Lower leg skin (tissue), 4 donors: ENCODE results near the gene FNIP1. TPM values are rescaled to one million over a fixed set of nuclear protein-coding genes. Genes with fewer than 3 reads are reported as not detected.
A peak's percentile ranks its signal among the peaks of the same experiment; 100 is the strongest.

Experiments used
- DNase-seq, 2 donors: peaks; one replicate each; pipeline ENCODE4 v3.0.0-alpha.2; 2019; ENCODE audit warnings: low spot score in 2 of 2
- H3K4me3 ChIP-seq: fragments of 200-600 bp; sonication (generic); 2 replicates; pipeline ENCODE4 v1.5.1; 2017; ENCODE audit warnings: mild to moderate bottlenecking, low read depth; ENCODE audit not compliant: poor library complexity, severe bottlenecking
- POLR2A ChIP-seq, 2 donors: fragments of 450-650 bp; IDR thresholded peaks; one replicate each; pipeline ENCODE4 v1.6.1; 2016 to 2017; ENCODE audit warnings: antibody characterized with exemption in 2 of 2, mild to moderate bottlenecking in 1 of 2, moderate library complexity in 1 of 2
- WGBS, 2 donors: methylation state at CpG; one replicate each; pipeline ENCODE4 v1.1.5; 2018; 5-methylcytosine and 5-hydroxymethylcytosine counted together
- intact Hi-C: fragments of 100-400 bp; cut with DNase I; formaldehyde crosslinking; loops from one replicate; pipeline ENCODE4 v1.15.0; 2023; ENCODE audit warnings: low total_unique reads
- total RNA-seq, 4 donors: library from RNA; depleted of rRNA; stranded (reverse); fragments of >200 nt; gene quantifications; one replicate each; pipeline ENCODE4 v1.1.0, GENCODE V29; 2016
- TF ChIP-seq, protein P1 (sequence below), 3 donors: fragments of 450-650 bp; IDR thresholded peaks; one replicate each; pipeline ENCODE4 v1.5.1; 2016; ENCODE audit warnings: antibody characterized with exemption in 3 of 3, mild to moderate bottlenecking in 3 of 3, moderate library complexity in 2 of 3

FNIP1 gene
- total RNA-seq, 4 donors from 2014 or later = 31.3 to 48.1 (median 36.2) TPM

DNA sequence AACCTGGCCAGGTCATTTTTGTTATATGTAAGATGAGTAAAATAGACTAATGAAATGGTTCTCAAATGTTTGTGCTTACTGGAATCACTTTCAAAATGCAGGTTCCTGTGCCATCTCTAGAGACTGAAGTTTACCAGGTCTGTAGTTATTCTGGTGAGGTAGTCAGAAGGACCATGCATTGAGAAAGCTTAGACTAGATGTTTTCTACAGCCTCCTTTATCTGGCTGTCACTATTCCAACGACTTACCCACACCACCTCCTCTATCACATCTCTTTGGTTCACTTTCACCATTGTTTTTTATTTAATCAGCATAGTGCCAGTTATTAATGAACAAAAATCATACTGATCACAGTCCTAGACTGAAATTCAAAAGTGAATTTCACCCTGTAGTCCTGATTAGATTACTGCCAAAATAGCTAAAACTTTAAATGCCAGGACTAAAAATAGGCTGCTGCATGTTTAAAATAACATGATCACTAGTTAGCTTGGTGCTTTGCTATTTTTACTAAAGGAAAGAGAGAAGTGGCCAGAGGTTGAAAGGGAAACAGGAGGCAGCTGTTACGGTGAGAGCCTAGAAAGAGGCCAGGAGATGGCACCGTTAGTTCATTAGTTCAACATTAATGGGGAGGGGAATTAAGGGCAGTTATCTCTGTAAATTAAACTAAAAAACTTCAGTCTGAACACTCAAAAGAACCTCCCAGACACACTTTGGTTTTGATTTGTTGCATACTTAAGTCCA lies 13.9 kb upstream of the FNIP1 start:
- WGBS, 2 donors = 24 to 28% methylated on average over 3 of the region's 3 CpGs
- intact Hi-C loops = no loop called here
- no peak for DNase-seq
- TF ChIP-seq POLR2A (IDR thresholded peaks at IDR 0.05) = no peak
- TF ChIP-seq, protein P1, sequence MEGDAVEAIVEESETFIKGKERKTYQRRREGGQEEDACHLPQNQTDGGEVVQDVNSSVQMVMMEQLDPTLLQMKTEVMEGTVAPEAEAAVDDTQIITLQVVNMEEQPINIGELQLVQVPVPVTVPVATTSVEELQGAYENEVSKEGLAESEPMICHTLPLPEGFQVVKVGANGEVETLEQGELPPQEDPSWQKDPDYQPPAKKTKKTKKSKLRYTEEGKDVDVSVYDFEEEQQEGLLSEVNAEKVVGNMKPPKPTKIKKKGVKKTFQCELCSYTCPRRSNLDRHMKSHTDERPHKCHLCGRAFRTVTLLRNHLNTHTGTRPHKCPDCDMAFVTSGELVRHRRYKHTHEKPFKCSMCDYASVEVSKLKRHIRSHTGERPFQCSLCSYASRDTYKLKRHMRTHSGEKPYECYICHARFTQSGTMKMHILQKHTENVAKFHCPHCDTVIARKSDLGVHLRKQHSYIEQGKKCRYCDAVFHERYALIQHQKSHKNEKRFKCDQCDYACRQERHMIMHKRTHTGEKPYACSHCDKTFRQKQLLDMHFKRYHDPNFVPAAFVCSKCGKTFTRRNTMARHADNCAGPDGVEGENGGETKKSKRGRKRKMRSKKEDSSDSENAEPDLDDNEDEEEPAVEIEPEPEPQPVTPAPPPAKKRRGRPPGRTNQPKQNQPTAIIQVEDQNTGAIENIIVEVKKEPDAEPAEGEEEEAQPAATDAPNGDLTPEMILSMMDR (IDR thresholded peaks at IDR 0.05) = no peak
- H3K4me3 ChIP-seq = no peak overlapping the region

DNA sequence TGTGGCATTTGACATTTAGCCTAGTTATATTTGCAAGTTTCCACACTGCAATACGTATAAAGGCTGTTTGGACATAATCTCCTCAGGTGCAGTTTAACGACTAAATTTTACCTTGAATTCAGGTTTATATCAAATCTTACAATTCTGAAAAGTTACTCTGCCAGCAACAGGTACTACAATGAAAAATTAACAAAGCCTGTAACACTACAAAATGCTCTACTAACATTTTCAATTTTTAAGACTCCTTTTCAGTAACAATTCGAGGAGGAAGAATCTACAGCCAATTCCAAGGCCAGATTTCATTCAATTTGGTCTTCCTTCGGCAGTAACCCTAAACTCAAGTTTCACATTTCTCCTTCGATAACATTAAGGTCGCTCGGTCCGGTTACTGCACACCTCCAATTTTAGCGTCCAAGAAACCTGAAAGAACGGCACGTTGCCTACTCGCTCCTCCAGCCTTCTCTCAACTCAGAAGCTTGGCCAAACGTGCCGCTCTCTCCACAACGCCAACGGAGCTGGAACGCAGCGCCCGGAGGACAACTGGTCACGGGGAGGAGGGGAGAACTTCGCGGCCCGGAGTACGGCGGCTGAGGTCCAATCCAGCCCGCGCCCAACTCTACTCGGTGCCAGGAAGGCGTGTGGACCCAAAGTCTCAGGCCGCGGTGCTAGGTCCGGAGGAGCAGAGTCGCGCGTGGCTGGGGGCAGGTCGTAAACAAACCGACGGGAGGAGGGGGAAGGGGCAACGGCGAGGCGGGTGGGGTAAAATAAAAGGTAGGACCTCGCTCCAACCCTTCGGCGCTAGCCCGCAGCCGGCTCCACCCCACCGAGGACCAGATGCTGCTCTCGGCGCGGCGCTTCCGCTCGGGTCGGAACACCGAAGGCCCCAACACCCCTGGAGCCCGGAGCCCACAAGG lies 681 bp downstream of the FNIP1 start:
- TF ChIP-seq, protein P1 (IDR thresholded peaks at IDR 0.05) = no peak
- no peak for TF ChIP-seq POLR2A (IDR thresholded peaks at IDR 0.05)
- 1% methylated on average over 48 to 56 of the region's 56 CpGs for WGBS, 2 donors
- intact Hi-C loops = no loop called here
- H3K4me3 ChIP-seq = peak overlapping the region; percentile 89
- DNase-seq = peak; percentile 64 to 95

DNA sequence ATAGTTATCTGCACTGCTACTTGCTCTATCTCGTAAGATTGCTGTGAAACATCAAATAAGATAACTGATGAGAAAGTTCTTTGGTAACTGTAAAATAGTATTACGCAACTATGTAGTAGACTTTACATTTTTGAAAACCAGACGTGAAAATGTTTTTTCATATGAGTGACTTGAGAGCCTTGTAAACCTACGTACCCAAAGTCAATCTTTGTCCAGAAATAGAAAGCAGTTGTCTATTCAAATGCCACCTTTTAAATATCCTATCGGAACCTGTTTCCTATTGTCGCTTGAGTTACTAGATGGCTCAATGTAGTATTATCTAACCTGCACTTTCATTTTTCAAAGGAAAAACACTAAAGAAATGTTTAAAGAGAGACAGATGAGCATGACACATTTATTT lies 1.6 kb downstream of the FNIP1 start:
- 32 to 38% methylated on average over 6 of the region's 6 CpGs for WGBS, 2 donors
- DNase-seq = no peak
- intact Hi-C loops = no loop called here
- H3K4me3 ChIP-seq = no peak overlapping the region
- TF ChIP-seq, protein P1 (IDR thresholded peaks at IDR 0.05) = no peak
- TF ChIP-seq POLR2A (IDR thresholded peaks at IDR 0.05) = no peak

DNA sequence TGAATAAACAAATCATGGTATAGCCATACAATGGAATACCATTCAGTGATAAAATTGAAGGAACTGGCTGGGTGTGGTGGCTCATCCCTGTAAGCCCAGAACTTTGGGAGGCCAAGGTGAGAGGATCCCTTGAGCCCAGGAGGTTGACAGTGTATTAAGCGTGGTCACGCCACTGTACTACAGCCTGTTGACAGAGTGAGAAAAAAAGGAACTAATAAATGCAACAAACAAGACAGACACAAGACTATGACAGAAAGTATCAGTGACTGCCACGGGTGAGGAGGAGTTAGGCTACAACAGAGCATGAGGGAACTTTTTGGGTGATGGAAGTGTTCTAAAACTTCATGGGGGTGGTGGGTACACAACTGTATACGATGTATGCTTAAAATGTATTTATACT lies 2.2 kb downstream of the FNIP1 start:
- no peak overlapping the region for H3K4me3 ChIP-seq
- intact Hi-C loops = no loop called here
- TF ChIP-seq, protein P1 (IDR thresholded peaks at IDR 0.05) = no peak
- TF ChIP-seq POLR2A (IDR thresholded peaks at IDR 0.05) = no peak
- 67 to 76% methylated on average over 4 of the region's 4 CpGs for WGBS, 2 donors
- no peak for DNase-seq

DNA sequence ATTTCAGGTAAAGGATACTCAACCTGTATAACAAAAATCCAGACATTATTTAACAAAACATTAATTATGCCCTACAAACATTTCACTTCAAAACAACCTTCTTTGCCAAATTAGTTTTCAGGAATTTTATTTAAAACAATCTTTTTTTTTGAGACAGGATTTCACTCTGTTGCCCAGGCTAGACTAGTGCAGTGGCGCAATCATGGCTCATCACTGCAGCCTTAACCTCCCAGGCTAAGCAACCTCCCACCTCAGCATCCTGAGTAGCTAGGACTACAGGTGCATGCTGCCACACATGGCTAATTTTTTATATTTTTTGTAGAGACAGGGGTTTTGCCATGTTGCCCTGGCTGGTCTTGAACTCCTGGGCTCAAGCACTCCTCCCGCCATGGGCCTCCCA lies 3.9 kb downstream of the FNIP1 start:
- no peak for TF ChIP-seq POLR2A (IDR thresholded peaks at IDR 0.05)
- TF ChIP-seq, protein P1 (IDR thresholded peaks at IDR 0.05) = no peak
- WGBS, 2 donors = 98% methylated on average over 2 of the region's 2 CpGs
- intact Hi-C loops = no loop called here
- no peak for DNase-seq
- no peak overlapping the region for H3K4me3 ChIP-seq
